ENCODE results near the gene WDR86.

DNA sequence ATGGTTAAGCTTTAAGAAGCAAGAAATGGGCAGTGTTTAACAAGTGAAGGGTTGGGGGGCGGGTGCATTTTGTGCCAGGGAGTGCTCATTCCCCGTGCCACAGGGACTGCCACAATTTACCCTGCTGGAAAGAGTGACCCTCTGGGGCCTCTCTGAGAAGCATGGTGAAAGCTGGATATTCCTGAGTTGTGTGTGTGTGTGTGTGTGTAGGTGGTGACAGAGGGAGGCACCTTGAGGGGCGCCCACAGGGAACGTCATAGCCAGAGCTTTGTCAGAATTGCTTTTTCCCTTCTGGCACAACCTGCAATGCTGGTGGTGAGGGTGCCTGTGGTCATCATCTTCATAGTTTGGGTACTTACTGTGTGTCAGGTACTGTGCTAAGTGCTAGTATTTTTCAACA, 2.5 kb upstream of the WDR86 start:
- TF ChIP-seq FOXK2 (IDR thresholded peaks at IDR 0.05) (no peak), ARNT (IDR thresholded peaks at IDR 0.05) (no peak), FOXM1 (IDR thresholded peaks at IDR 0.05; ENCODE audit: borderline replicate concordance) (no peak)

Data from HEK293T (cell line).